Sigmoid colon (tissue), 4 donors: ENCODE data around the gene NEURL1.

Experiments used
- CTCF ChIP-seq, 4 experiments: fragments of 450-650 bp in 3 of 4; fragments of 200-600 bp in 1 of 4; IDR thresholded peaks; one replicate each; pipeline ENCODE4 v1.5.1; 2016 to 2019; ENCODE audit warnings: antibody characterized with exemption in 4 of 4, mild to moderate bottlenecking in 3 of 4, moderate library complexity in 2 of 4
- EP300 ChIP-seq, 4 donors: sonication (generic); formaldehyde crosslinking; IDR thresholded peaks; one replicate each; pipeline ENCODE4 v1.6.1; 2017; ENCODE audit warnings: antibody characterized with exemption in 4 of 4
- POLR2A ChIP-seq, 2 donors: fragments of 450-650 bp; IDR thresholded peaks; one replicate each; pipeline ENCODE4 v1.6.1; 2016; ENCODE audit warnings: antibody characterized with exemption in 2 of 2, mild to moderate bottlenecking in 2 of 2, moderate library complexity in 2 of 2
- POLR2AphosphoS5 ChIP-seq, 4 donors: sonication (generic); formaldehyde crosslinking; IDR thresholded peaks; one replicate each; pipeline ENCODE4 v1.6.1; 2017; ENCODE audit warnings: antibody characterized with exemption in 4 of 4

- TF ChIP-seq POLR2A (IDR thresholded peaks at IDR 0.05) (no peak), EP300 (IDR thresholded peaks at IDR 0.05) (no peak), POLR2AphosphoS5 (IDR thresholded peaks at IDR 0.05) (no peak), CTCF (IDR thresholded peaks at IDR 0.05) (no peak)
Measured at GRCh38 chr10:103622935-103623574, 129.6 kb downstream of the NEURL1 start.
